ENCODE measurements around the gene ZNHIT3. TPM values are rescaled to one million over a fixed set of nuclear protein-coding genes. Genes with fewer than 3 reads are reported as not detected.

Gene ZNHIT3
- total and polyA plus RNA-seq, 4 donors, result 8.1 to 24.2 (median 19.1) TPM

- TF ChIP-seq CTCF (IDR thresholded peaks at IDR 0.05; ENCODE audit: low read depth, low read length, missing input control), result no peak
- TF ChIP-seq SP1 (IDR thresholded peaks at IDR 0.05), result no peak
- TF ChIP-seq NR2F2 (IDR thresholded peaks at IDR 0.05), result no peak
- no peak for TF ChIP-seq FOXA2 (IDR thresholded peaks at IDR 0.05)
- no peak for TF ChIP-seq JUND (IDR thresholded peaks at IDR 0.05)
- TF ChIP-seq, protein P1, sequence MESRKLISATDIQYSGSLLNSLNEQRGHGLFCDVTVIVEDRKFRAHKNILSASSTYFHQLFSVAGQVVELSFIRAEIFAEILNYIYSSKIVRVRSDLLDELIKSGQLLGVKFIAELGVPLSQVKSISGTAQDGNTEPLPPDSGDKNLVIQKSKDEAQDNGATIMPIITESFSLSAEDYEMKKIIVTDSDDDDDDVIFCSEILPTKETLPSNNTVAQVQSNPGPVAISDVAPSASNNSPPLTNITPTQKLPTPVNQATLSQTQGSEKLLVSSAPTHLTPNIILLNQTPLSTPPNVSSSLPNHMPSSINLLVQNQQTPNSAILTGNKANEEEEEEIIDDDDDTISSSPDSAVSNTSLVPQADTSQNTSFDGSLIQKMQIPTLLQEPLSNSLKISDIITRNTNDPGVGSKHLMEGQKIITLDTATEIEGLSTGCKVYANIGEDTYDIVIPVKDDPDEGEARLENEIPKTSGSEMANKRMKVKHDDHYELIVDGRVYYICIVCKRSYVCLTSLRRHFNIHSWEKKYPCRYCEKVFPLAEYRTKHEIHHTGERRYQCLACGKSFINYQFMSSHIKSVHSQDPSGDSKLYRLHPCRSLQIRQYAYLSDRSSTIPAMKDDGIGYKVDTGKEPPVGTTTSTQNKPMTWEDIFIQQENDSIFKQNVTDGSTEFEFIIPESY (IDR thresholded peaks at IDR 0.05), result no peak
Measured at GRCh38 chr17:36493956-36494355, 7.5 kb downstream of the ZNHIT3 start (continued).

DNA sequence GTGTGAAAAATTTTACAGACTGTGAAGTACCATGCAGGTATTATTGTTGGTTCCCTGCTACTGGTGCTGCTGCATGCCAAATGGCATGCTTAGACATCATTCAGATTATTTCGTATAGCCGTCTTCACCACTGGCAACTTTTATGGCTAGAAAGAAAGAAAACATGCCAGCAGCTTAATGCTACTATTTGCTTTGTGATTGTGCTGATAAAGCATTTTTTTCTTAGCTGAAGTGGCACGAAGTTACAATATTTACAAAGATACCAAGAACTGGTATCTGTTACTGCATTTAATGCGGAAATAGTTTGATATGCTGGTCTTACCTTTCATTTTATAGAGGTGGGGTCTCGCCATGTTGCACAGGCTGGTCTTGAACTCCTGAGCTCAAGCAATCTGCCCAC lies 8.2 kb downstream of the ZNHIT3 start:
- WGBS, result 49% methylated on average over 5 of the region's 5 CpGs
- no peak overlapping the region for H3K4me3 ChIP-seq (ENCODE audit: low read depth in 1 of 3, low read length in 3 of 3)
- peaks cover 0 to 14% (median 12%) of the 10 kb centered on the region in 4 donors for H3K4me1 ChIP-seq (ENCODE audit: control insufficient read depth in 4 of 4, insufficient read depth in 4 of 4, low read length in 3 of 4)
- no peak for DNase-seq (ENCODE audit: low spot score)
- no peak overlapping the region for H3K9ac ChIP-seq (ENCODE audit: low read depth in 1 of 2, low read length in 2 of 2)
- H3K36me3 ChIP-seq (ENCODE audit: control insufficient read depth in 4 of 4, insufficient read depth in 3 of 4, low read depth in 1 of 4, low read length in 3 of 4), result peaks cover 2 to 59% (median 42%) of the 10 kb centered on the region in 4 donors
- no peak for TF ChIP-seq JUND (IDR thresholded peaks at IDR 0.05)
- no peak for TF ChIP-seq CTCF (IDR thresholded peaks at IDR 0.05; ENCODE audit: low read depth, low read length, missing input control)
- no peak for TF ChIP-seq RAD21 (IDR thresholded peaks at IDR 0.05)
- no peak for TF ChIP-seq REST (IDR thresholded peaks at IDR 0.05)
- no peak for TF ChIP-seq HNF4A (conservative IDR thresholded peaks at IDR 0.05)
- TF ChIP-seq, protein P2, sequence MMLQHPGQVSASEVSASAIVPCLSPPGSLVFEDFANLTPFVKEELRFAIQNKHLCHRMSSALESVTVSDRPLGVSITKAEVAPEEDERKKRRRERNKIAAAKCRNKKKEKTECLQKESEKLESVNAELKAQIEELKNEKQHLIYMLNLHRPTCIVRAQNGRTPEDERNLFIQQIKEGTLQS (IDR thresholded peaks at IDR 0.05), result no peak
- TF ChIP-seq, protein P3, sequence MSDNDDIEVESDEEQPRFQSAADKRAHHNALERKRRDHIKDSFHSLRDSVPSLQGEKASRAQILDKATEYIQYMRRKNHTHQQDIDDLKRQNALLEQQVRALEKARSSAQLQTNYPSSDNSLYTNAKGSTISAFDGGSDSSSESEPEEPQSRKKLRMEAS (IDR thresholded peaks at IDR 0.05), result no peak
- TF ChIP-seq, protein P1 (IDR thresholded peaks at IDR 0.05), result no peak
- TF ChIP-seq GABPA (IDR thresholded peaks at IDR 0.05 in 1 of 2, conservative IDR thresholded peaks at IDR 0.05 in 1 of 2), result no peak
- no peak for TF ChIP-seq YY1 (IDR thresholded peaks at IDR 0.05)
- no peak for TF ChIP-seq EGR1 (IDR thresholded peaks at IDR 0.05; ENCODE audit: low read depth in 2 of 2)
- TF ChIP-seq NR2F2 (IDR thresholded peaks at IDR 0.05), result no peak
- TF ChIP-seq SP1 (IDR thresholded peaks at IDR 0.05), result no peak
- no peak for TF ChIP-seq FOXA2 (IDR thresholded peaks at IDR 0.05)
- no peaks in the 10 kb centered on the region for H3K9me3 ChIP-seq (ENCODE audit: control insufficient read depth in 4 of 4, low read length in 3 of 4)
- H3K27ac ChIP-seq (ENCODE audit: low read depth in 1 of 2, low read length in 2 of 2), result no peak overlapping the region
- H3K27me3 ChIP-seq (ENCODE audit: control insufficient read depth in 4 of 4, insufficient read depth in 4 of 4, low read length in 3 of 4), result no peaks in the 10 kb centered on the region
